Keratinocyte (primary cell): Measurements from ENCODE around the gene TMCO1.

Source experiments
- EZH2 ChIP-seq: IDR thresholded peaks from one replicate; pipeline ENCODE4 v1.6.1; 2012; ENCODE audit warnings: inconsistent platforms, mild to moderate bottlenecking, low read length, moderate library complexity
- TF ChIP-seq, protein P1 (sequence below), 3 experiments: IDR thresholded peaks in 1 of 3; conservative IDR thresholded peaks in 1 of 3; optimal IDR thresholded peaks in 1 of 3; 2 replicates in 2 of 3; 3 replicates in 1 of 3; pipeline versions ENCODE3 to v1.5.1; 2011; ENCODE audit warnings: low read length in 3 of 3, mild to moderate bottlenecking in 3 of 3, moderate library complexity in 2 of 3, control low read depth in 1 of 3, inconsistent platforms in 1 of 3; ENCODE audit not compliant: insufficient read depth in 2 of 3; ENCODE audit errors: extremely low read depth in 1 of 3

DNA sequence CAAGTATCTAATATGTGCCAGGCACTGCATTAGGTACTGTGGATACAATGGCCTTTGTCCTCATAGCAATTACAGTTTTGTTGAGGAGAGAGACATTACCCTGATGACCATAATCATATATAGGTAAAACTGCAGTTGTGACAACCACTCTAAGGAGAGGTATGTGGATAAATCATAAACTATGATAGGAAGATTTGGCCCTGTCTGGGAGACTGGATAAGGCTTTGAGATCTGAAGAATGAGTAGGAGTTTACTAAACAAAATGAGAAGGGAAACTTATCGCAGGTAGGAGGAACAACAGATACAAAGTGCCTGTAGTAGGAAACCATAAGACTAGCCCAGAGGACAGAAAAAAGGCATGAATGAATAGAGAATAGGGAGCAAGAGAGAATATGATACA is 4.4 kb downstream of the TMCO1 start:
- TF ChIP-seq EZH2 = no peak
- TF ChIP-seq, protein P1, sequence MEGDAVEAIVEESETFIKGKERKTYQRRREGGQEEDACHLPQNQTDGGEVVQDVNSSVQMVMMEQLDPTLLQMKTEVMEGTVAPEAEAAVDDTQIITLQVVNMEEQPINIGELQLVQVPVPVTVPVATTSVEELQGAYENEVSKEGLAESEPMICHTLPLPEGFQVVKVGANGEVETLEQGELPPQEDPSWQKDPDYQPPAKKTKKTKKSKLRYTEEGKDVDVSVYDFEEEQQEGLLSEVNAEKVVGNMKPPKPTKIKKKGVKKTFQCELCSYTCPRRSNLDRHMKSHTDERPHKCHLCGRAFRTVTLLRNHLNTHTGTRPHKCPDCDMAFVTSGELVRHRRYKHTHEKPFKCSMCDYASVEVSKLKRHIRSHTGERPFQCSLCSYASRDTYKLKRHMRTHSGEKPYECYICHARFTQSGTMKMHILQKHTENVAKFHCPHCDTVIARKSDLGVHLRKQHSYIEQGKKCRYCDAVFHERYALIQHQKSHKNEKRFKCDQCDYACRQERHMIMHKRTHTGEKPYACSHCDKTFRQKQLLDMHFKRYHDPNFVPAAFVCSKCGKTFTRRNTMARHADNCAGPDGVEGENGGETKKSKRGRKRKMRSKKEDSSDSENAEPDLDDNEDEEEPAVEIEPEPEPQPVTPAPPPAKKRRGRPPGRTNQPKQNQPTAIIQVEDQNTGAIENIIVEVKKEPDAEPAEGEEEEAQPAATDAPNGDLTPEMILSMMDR (optimal IDR thresholded peaks at IDR 0.05 in 1 of 3, IDR thresholded peaks at IDR 0.05 in 1 of 3, conservative IDR thresholded peaks at IDR 0.05 in 1 of 3; ENCODE audit: extremely low read depth in 1 of 3, insufficient read depth in 2 of 3, low read length in 3 of 3) = no peak
